Uterus (tissue), 4 donors: ENCODE results near the gene ORMDL2. TPM values are rescaled to one million over a fixed set of nuclear protein-coding genes. Genes with fewer than 3 reads are reported as not detected.
A peak's percentile ranks its signal among the peaks of the same experiment; 100 is the strongest.

Experiments
- DNase-seq, 2 donors: peaks; one replicate each; pipeline ENCODE4 v3.0.0-alpha.2; 2019 to 2020
- H3K27ac ChIP-seq, 2 donors: fragments of 200-600 bp; sonication (generic); 1 replicate in 1 of 2; 2 replicates in 1 of 2; pipeline ENCODE4 v1.5.1; 2016 to 2018
- H3K27me3 ChIP-seq, 2 donors: fragments of 200-600 bp; sonication (generic); one replicate each; pipeline ENCODE4 v1.5.1; 2018 to 2019; ENCODE audit warnings: control low read depth in 1 of 2
- H3K36me3 ChIP-seq, 2 donors: fragments of 200-600 bp; sonication (generic); one replicate each; pipeline ENCODE4 v1.5.1; 2019; ENCODE audit warnings: control low read depth in 1 of 2
- H3K4me1 ChIP-seq, 2 donors: fragments of 200-600 bp; sonication (generic); one replicate each; pipeline ENCODE4 v1.5.1; 2018 to 2019; ENCODE audit warnings: control low read depth in 1 of 2
- H3K4me3 ChIP-seq, 2 donors: fragments of 200-600 bp; sonication (generic); 1 replicate in 1 of 2; 2 replicates in 1 of 2; pipeline ENCODE4 v1.5.1; 2018 to 2019; ENCODE audit warnings: mild to moderate bottlenecking in 1 of 2
- H3K9me3 ChIP-seq, 2 donors: fragments of 200-600 bp; sonication (generic); one replicate each; pipeline ENCODE4 v1.5.1; 2019; ENCODE audit warnings: control low read depth in 1 of 2
- CTCF ChIP-seq, 4 experiments: fragments of 200-600 bp in 2 of 4; fragments of 450-650 bp in 2 of 4; sonication (generic) in 2 of 4; IDR thresholded peaks; one replicate each; pipeline ENCODE4 v1.5.1; 2016 to 2019; ENCODE audit warnings: antibody characterized with exemption in 4 of 4, mild to moderate bottlenecking in 2 of 4, moderate library complexity in 1 of 4
- POLR2A ChIP-seq, 2 donors: fragments of 450-650 bp; IDR thresholded peaks; one replicate each; pipeline ENCODE4 v1.6.1; 2016; ENCODE audit warnings: antibody characterized with exemption in 2 of 2, mild to moderate bottlenecking in 1 of 2, moderate library complexity in 1 of 2
- intact Hi-C: fragments of 100-400 bp; cut with DNase I; formaldehyde crosslinking; loops from one replicate; pipeline ENCODE4 v1.15.1; 2023; ENCODE audit warnings: low total_unique reads
- total RNA-seq, 4 donors: library from RNA; depleted of rRNA in 3 of 4; stranded (reverse); fragments of >200 nt in 3 of 4; gene quantifications; one replicate each; pipeline versions ENCODE4 v1.1.0 to v1.2.4, GENCODE V29; 2014 to 2023
- donor health status: DM: yes; HTN: yes; CAD: no.

ORMDL2 gene
- total RNA-seq, 4 donors from 2014 or later = 1.3 to 38.6 (median 7.5) TPM

- Histone ChIP-seq H3K27me3 (no peaks in the 10 kb centered on the region), H3K27ac (no peak overlapping the region), H3K4me1 (no peaks in the 10 kb centered on the region), H3K36me3 (no peaks in the 10 kb centered on the region), H3K9me3 (no peaks in the 10 kb centered on the region), H3K4me3 (no peak overlapping the region)
- DNase-seq = no peak
- intact Hi-C loops = no loop called here
- TF ChIP-seq CTCF (IDR thresholded peaks at IDR 0.05) (no peak), POLR2A (IDR thresholded peaks at IDR 0.05) (no peak)
Measured at GRCh38 chr12:55839345-55840140, 21.7 kb downstream of the ORMDL2 start.

GRCh38 chr12:55840581-55841351, 22.9 kb downstream of the ORMDL2 start:
- no peak for DNase-seq
- Histone ChIP-seq H3K4me1 (no peaks in the 10 kb centered on the region), H3K9me3 (no peaks in the 10 kb centered on the region), H3K27ac (peak overlapping the region in 1 of 2 donors; percentile 86), H3K36me3 (no peaks in the 10 kb centered on the region), H3K4me3 (no peak overlapping the region), H3K27me3 (no peaks in the 10 kb centered on the region)
- TF ChIP-seq POLR2A (IDR thresholded peaks at IDR 0.05) (no peak), CTCF (IDR thresholded peaks at IDR 0.05) (no peak)
- intact Hi-C loops = no loop called here

GRCh38 chr12:55842681-55843429, 25.0 kb downstream of the ORMDL2 start, which contains the start of gene MMP19:
TSS of gene MMP19 (minus strand) at chr12:55842936. CDS start at chr12:55842830, 106 bp downstream.
- intact Hi-C loops = no loop called here
- Histone ChIP-seq H3K27me3 (no peaks in the 10 kb centered on the region), H3K4me3 (peak within 1 kb of the TSS; percentile 54 to 64), H3K4me1 (peaks cover 7 to 12% of the 10 kb centered on the region in 2 donors), H3K27ac (peak within 1 kb of the TSS; percentile 86 to 89), H3K9me3 (no peaks in the 10 kb centered on the region), H3K36me3 (no peaks in the 10 kb centered on the region)
- TF ChIP-seq CTCF (IDR thresholded peaks at IDR 0.05) = peak in 1 of 4 experiments; percentile 11
- TF ChIP-seq POLR2A (IDR thresholded peaks at IDR 0.05) = peak; percentile 33 to 64
- peak; percentile 70 to 80 for DNase-seq

- no peaks in the 10 kb centered on the region for H3K9me3 ChIP-seq
- H3K27me3 ChIP-seq = no peaks in the 10 kb centered on the region
- H3K27ac ChIP-seq = peak overlapping the region; percentile 86 to 89
- TF ChIP-seq POLR2A (IDR thresholded peaks at IDR 0.05) (no peak), CTCF (IDR thresholded peaks at IDR 0.05) (no peak)
- no peak for DNase-seq
- H3K36me3 ChIP-seq = no peaks in the 10 kb centered on the region
- intact Hi-C loops = no loop called here
- no peak overlapping the region for H3K4me3 ChIP-seq
- peaks cover 7 to 12% of the 10 kb centered on the region in 2 donors for H3K4me1 ChIP-seq
Measured at GRCh38 chr12:55843431-55843830, 25.6 kb downstream of the ORMDL2 start.
